Activated CD4-positive, alpha-beta T cell treated with anti-CD3 and anti-CD28 coated beads for 24 hours (primary cell): ENCODE results near the gene CPLX4.

Experiments
- DNase-seq, 2 donors: peaks; one replicate each; pipeline ENCODE4 v3.0.0-alpha.2; 2020; ENCODE audit warnings: low read depth in 2 of 2

The CPLX4 gene

DNA sequence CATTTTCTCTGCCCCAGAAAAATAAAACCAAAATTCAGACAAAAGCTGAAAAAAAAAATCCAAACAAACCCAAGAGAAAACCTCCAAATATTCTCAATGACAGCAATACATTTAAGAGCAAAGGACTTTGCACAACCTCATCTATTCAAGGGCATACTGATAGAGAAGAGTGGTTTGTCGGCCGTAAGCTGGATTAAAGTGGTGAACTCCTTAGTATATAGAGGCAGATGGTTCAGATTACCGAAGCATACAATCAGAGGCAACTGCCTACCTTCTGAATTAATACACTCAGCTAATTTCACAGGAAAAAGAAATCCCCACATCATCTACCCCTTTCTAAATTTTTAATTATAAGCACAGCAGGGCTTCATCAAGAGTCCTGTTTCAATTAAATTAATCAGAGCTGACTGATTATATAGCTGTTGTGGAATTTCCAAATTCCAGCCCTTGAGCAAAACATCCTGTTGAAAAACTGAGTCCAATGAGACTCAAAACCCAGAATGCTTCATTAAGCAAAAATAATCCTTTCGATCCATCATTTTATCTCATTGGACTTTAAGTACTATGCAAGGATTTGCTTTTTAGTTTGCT, at the start of gene CPLX4:
CPLX4 (minus strand) TSS at position 190 of the 591 bp plus-strand sequence; CDS start at position 3, 187 bp downstream.
- no peak for DNase-seq

DNA sequence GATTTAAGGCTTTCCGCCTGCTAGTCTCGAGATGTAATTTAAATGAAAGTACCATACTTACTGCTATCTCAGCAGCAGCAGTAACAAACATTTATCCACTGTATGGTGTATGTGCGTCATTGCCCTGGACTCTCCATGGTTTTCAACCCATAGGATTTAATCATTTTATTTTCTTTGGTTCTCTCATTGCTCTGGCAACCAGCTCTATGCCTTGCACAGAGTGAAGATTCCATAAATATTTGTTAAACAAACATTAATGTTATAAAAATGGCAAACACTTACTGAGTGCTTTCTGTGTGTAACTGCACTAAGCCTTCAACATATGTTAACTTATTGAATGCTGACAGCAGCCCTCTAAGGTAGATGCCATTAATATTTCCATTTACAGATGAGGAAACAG, 41.9 kb upstream of the CPLX4 start:
- DNase-seq = no peak

DNA sequence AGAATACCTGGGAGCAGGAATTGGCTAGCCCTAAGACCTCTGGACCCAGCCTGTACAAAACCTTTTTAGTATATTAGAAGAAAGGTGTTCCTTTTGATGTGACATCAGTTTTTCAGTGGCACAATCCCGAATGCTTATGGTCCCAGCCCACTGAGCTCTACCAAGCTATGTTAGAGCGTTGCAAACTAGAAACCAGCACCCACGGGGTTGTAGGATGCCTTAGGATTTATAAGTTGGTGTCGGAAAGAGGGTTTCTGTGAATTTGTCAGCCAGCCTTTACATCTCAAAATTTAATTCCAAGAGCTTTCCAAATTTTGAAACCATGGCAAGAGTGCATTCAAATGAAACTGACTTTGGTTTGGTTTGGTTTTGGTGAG, 41.1 kb upstream of the CPLX4 start:
- DNase-seq = no peak

DNA sequence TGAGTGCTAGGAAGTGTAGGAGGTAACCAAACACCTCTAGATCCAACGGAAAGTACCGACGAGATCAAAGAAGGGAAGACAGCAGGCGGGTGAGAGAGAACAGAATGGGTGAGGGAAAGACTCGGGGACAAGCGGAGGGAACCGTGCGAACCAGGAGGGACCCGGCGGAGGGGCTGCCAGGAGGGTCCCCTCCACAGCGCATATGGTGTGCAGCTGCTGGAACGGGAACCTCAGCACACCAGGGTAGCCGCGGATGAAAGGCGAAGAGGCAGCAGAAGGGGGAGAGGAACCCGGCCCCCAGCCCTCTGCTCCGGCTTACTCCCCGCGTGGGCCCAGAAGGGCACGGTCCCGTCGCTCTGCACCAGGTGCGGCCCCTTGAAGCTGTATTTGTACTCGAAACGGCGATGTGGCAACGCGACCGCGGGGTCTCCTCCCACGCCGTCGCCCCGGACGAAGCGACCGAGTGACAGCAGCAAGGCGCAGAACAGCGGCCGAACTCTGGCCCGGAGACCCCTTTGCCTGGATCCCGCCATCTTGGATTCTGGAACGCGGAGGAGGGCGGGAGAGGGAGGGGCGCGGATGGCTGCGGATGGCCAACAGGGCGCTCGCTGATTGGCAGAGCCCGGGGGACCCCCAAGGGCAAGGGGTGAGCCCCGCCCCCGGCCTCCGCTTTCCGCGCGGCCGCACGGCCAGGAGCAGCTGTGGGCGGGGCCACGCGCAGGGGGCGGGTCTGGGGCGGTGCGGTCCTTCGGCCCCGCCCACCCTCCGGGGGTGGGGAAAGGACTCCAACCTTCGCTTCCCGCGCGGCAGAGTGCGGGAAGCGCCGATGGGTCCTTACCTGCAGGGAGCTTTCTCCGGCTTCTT, 40.5 kb upstream of the CPLX4 start, which contains the start of gene LMAN1:
LMAN1 (minus strand) TSS at position 554 of the 864 bp plus-strand sequence; CDS start at position 533, 21 bp downstream.
- peak; percentile 89 to 90 for DNase-seq

DNA sequence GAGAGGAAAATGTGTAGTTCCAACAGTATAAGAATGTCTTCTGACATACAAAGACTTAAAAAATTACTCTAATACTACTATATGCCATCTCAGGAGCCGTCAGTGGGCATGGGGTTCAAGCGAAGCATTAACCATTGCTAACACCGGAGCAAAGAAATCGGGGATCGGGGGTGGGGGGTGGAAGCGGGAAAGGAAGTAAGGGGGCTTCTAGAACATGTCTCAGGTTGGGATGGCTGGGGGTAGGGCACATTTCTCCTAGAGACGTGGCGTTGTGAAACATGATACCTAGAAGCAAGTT, 39.9 kb upstream of the CPLX4 start:
- DNase-seq = no peak

DNA sequence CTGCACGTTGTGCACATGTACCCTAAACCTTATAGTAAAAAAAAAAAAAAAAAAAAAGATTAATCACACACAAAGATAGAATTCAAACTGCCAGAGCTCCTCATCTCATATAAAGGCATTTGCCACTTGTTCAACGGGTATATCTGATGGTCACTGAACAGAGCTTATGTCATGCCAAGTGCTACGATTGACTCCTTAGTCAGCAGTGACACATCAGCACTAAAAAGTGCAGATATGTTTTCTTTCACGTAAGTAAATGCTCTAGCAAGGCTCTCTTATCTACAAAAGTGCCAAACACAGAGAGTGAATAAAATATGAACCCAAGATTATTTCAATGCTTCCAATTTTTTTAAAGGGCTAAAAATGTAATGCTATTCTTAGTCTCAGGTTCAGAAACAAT, 39.5 kb upstream of the CPLX4 start:
- DNase-seq = no peak

- no peak for DNase-seq
These were observed 36.3 kb upstream of the CPLX4 start for GRCh38 chr18:59354731-59355130.

DNA sequence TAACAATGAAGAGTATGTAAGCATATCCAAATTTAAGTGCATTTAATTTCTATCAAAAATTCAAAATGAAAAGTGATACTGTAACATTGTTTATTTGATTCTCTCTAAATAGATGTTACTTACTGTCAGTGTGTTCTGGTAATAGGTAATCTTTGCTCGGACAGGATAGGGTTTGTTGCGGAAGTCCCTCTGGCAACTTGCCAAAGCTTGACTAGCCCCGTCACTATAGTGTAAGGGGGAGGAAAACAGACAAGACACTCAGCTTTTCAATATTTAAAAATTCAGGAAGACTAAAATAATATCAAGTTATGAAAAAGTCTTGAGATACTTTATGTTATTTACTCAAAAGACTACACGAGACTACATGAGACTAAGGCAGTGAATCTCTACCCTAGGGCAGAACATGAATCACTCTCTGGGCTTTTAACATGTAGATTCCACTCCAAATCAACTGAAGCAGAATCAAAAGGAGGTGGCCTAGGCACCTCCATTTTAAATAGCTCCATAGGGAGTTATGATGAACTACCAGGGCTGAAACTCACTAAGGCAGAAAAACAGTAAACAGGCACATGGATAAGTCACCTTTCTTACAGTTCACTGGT, 34.7 kb upstream of the CPLX4 start:
- no peak for DNase-seq

GRCh38 chr18:59352250-59352855, 33.9 kb upstream of the CPLX4 start:
- no peak for DNase-seq

- no peak for DNase-seq
These were observed 27.1 kb upstream of the CPLX4 start for GRCh38 chr18:59345556-59345955.

DNA sequence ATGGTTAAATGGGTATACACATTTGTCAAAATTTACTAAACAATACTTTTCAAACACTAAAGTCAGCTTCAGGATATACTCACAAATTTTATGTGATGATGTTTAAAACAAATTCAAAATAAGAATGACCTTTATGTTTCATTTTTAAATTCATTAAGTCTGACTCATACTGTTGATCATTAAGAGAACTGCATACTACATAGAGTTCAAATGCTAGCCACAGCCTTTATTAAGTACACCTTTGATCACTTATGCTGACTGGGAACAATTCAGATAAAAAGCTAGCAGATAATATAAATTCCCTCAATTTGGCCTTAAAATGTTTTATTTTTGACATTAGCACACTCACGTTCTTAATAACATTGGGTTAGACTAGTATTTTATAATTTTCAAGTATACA, 26.5 kb upstream of the CPLX4 start:
- no peak for DNase-seq

DNA sequence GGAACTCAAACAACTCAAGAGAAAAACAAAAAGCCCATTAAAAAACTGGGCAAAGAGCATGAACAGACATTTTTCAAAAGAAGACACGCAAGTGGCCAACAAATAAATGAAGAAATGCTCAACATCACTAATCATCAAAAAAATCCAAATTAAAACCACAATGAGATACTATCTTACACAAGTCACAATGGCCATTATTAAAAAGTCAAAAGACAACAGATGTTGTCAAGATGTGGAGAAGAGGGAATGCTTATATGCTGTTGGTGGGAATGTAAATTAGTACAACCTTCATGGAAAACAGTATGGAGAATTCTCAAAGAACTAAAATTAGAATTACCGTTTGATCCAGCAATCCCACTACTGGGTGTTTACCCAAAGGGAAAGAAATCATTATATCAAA, 25.5 kb upstream of the CPLX4 start:
- DNase-seq = no peak

DNA sequence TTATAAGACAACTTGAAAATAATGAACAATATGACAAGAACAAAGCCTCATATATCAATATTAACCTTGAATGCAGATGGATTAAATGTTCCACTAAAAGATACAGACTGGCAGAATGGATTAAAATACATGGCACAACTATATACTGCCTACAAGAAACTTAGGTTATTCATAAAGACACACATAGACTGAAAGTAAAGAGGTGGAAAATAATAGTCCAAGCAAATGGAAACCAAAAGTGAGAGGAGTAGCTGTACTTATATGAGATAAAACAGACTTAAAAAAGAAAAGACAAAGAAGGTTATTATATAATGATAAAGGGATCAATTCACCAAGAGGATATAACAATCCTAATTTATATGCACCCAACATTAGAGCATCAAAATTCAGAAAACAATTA, 22.4 kb upstream of the CPLX4 start:
- no peak for DNase-seq

DNA sequence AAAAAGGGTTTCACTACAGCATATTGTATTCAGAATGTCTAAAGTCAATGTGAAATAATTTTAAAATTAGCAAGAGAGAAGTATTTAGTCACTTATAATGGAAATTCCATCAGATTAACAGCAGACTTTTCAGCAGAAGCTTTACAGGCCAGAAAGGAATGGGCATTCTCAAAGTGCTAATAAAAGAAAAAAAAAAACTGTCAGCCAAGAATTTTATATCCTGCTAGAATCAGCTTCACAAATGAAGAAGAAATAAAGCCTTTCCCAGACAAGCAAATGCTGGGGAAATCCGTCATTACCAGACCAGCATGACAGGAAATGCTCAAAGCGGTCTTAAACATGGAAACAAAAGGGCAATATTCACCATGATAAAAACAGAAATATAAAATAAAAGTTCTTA, 21.9 kb upstream of the CPLX4 start:
- DNase-seq = no peak

- no peak for DNase-seq
These were observed 14.5 kb upstream of the CPLX4 start for GRCh38 chr18:59332986-59333385.

DNA sequence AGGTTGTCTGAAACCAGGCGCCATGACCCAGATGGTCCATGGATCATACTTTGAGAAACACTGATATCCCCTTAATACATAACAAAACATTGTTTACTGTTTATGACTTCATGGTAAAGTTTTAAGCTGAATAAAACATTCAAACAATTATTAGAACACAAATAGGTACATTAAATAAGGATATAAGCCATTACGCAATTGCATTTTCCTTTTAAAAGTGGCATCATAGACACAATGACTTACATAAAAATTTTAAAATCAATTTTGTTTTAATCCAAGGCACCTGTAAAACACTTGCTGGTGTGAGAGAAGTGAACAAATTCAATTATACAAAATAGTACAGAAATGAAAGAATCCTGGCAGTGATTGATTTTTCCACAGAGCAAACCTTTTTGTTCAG, 10.2 kb upstream of the CPLX4 start:
- DNase-seq = no peak

DNA sequence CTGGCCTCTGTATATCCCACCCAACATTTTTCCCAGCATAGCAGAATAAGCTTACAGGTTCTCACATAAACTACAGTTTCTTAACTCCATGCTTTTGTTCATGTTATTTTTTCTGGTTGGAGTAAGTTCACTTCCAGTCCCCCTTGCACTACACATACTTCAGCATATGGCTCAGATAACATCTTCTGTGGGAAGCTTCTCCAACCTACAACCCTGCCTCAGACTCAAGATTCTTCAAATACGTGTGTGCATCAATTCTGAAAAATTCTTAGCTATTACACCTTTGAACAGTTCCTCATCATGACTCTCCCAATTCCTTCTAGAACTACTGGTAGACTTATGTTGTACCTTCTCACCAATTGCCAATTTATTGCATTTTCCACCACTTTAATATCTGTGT, 7.5 kb upstream of the CPLX4 start:
- DNase-seq = no peak

GRCh38 chr18:59324623-59324971, 6.1 kb upstream of the CPLX4 start:
- no peak for DNase-seq

GRCh38 chr18:59323931-59324622, 5.6 kb upstream of the CPLX4 start:
- no peak for DNase-seq

DNA sequence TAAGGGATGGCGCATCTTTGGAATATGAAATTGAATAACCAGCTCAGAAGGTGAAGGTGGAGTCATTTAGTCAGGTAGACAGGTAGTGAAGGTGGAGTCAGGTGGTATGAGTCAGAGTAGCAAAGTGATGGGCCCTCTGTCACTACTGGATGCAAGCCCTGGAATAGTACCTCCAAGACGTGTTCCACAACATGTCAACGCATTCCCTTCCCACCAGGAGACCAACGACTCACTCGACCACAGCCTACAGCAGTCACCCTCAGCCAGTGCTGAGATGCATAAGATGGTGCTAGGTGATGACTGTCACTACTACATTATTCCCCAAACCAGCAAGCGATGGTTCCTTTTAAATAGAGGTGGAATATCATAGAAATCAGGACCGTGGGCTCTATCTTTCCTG, 6.8 kb downstream of the CPLX4 start:
- DNase-seq = no peak

DNA sequence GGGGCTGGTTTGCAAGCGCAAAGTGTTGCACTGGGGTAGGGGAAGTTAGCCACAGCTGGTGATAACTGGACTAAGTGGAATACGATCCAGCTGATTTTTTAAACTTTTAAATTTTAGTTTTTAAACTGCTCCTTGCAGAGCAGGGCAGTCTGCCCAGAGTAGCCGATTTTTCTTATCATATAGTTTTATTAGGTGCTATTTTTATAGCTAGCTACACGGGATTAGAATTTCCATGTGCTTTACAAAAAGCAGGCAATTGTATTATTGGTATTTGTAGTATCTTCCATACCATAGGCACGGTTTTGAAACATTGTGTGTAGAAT, 9.6 kb downstream of the CPLX4 start:
- DNase-seq = no peak

DNA sequence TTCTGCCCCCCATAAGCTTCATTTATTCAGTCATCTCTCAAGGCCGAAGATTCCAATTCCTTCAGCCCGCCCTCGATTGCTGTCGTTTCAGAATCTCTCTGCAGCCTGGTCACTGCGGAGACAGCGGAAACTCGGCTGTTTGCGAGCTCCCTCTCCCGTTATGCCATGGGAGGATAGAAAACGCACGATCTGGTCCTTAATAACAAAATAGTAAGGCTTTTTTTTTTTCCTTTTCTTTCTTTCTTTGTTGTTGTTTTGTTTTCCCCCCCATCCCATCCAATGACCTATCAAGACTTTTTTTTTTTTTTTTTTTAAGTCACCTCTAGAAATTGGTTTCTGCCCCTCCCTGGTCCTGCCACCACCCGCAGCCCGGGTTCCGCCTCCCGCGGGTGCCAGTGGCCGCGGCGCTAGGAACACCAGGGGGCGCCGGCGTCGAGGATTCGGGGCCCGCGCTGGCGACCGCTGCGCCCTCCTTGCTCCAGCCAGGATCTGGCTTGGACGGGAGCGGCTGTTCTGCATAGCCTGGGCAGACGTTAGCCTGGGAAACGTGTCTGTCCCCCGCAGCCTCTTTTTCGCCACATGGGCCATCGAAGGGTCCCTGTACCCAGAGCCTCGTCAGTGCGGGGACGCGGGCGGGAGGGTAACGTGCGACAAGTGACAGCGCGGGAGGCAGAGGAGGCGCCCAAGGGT, 10.1 kb downstream of the CPLX4 start:
- DNase-seq = peak; percentile 62 to 65
